Spleen (tissue), 7 donors: ENCODE measurements around the gene CAMK2B.

ENCODE experiments used
- CTCF ChIP-seq, 11 experiments: fragments of 200-600 bp in 7 of 11; fragments of 450-650 bp in 4 of 11; sonication (generic) in 4 of 11; IDR thresholded peaks in 8 of 11; conservative IDR thresholded peaks in 3 of 11; 1 replicate in 7 of 11; 2 replicates in 4 of 11; pipeline versions ENCODE4 v1.4.0 to v1.8.0; 2016 to 2021; ENCODE audit warnings: antibody characterized with exemption in 11 of 11, inconsistent platforms in 4 of 11, mild to moderate bottlenecking in 1 of 11
- POLR2A ChIP-seq, 3 donors: fragments of 450-650 bp; IDR thresholded peaks; one replicate each; pipeline ENCODE4 v1.5.1; 2017; ENCODE audit warnings: antibody characterized with exemption in 3 of 3, mild to moderate bottlenecking in 1 of 3
- donor health status: DM: no; HTN: no; CAD: no; lungs with moderate emphysema.
- donor health status: DM: no; HTN: no; CAD: no.
- donor health status: DM: no; HTN: no; CAD: no.

- peak in 1 of 11 experiments; percentile 14 for TF ChIP-seq CTCF (IDR thresholded peaks at IDR 0.05 in 8 of 11, conservative IDR thresholded peaks at IDR 0.05 in 3 of 11)
- no peak for TF ChIP-seq POLR2A (IDR thresholded peaks at IDR 0.05)
Observed at GRCh38 chr7:44309271-44310091, 15.9 kb downstream of the CAMK2B start.
